ENCODE measurements around the gene UMODL1.
"Not testable (repeated sequence)": the region's sequence is repeated elsewhere in the genome, so short reads cannot be mapped to it uniquely, and the experiment has no call there.

Gene UMODL1

GRCh38 chr21:42061195-42061985, 9.7 kb upstream of the UMODL1 start:
- no peak for FAIRE-seq

- FAIRE-seq: no peak
Observed at GRCh38 chr21:42061986-42062235, 9.2 kb upstream of the UMODL1 start.

- FAIRE-seq: no peak
Observed at GRCh38 chr21:42062236-42063022, 8.7 kb upstream of the UMODL1 start.

- no peak for FAIRE-seq
Observed at GRCh38 chr21:42063191-42063570, 7.9 kb upstream of the UMODL1 start.

GRCh38 chr21:42063571-42064521, 7.3 kb upstream of the UMODL1 start:
- FAIRE-seq: no peak

- no peak for FAIRE-seq
Observed at GRCh38 chr21:42066521-42066920, 4.6 kb upstream of the UMODL1 start.

- FAIRE-seq: no peak
Observed at GRCh38 chr21:42067531-42068255, 3.4 kb upstream of the UMODL1 start.

GRCh38 chr21:42068256-42068545, 2.9 kb upstream of the UMODL1 start:
- no peak for FAIRE-seq

GRCh38 chr21:42068592-42068991, 2.5 kb upstream of the UMODL1 start:
- no peak for FAIRE-seq

- no peak for FAIRE-seq
Observed at GRCh38 chr21:42069327-42069726, 1.8 kb upstream of the UMODL1 start.

- no peak for FAIRE-seq
Observed at GRCh38 chr21:42069843-42070242, 1.3 kb upstream of the UMODL1 start.

GRCh38 chr21:42073145-42074099, 2.3 kb downstream of the UMODL1 start:
- FAIRE-seq: no peak

- no peak for FAIRE-seq
Observed at GRCh38 chr21:42075686-42076471, 4.8 kb downstream of the UMODL1 start.

- not testable (repeated sequence) for FAIRE-seq
Observed at GRCh38 chr21:42077685-42078238, 6.6 kb downstream of the UMODL1 start.

GRCh38 chr21:42078247-42079007, 7.3 kb downstream of the UMODL1 start:
- not testable (repeated sequence) for FAIRE-seq

GRCh38 chr21:42079008-42079938, 8.2 kb downstream of the UMODL1 start:
- FAIRE-seq: no peak

GRCh38 chr21:42079939-42080787, 9.0 kb downstream of the UMODL1 start:
- no peak for FAIRE-seq

GRCh38 chr21:42080788-42081083, 9.6 kb downstream of the UMODL1 start:
- FAIRE-seq: no peak

All from islet of Langerhans (tissue), 1 donor.